Epithelial cell of esophagus (primary cell): Measurements from ENCODE around the gene ARHGAP29.

Experiments used
- DNase-seq: peaks from one replicate; pipeline ENCODE4 v3.0.0; 2010; ENCODE audit warnings: low read depth
- H3K4me3 ChIP-seq: 2 replicates; pipeline ENCODE4 v1.5.1; 2011; ENCODE audit warnings: mild to moderate bottlenecking, low read length, control low read depth
- CTCF ChIP-seq: IDR thresholded peaks from 2 replicates; pipeline ENCODE4 v1.5.1; 2011; ENCODE audit warnings: low read depth, mild to moderate bottlenecking, low read length, control low read depth, inconsistent platforms; ENCODE audit not compliant: insufficient read depth; ENCODE audit errors: missing control alignments

Gene ARHGAP29

GRCh38 chr1:94143809-94144176 lies 93.6 kb downstream of the ARHGAP29 start:
- TF ChIP-seq CTCF, result no peak
- no peak overlapping the region for H3K4me3 ChIP-seq
- no peak for DNase-seq

- DNase-seq, result no peak
- TF ChIP-seq CTCF, result no peak
Observed at GRCh38 chr1:94143173-94143808, 94.1 kb downstream of the ARHGAP29 start.

GRCh38 chr1:94142583-94142982 lies 94.8 kb downstream of the ARHGAP29 start:
- no peak for TF ChIP-seq CTCF
- DNase-seq, result no peak
- H3K4me3 ChIP-seq, result no peak overlapping the region

More at GRCh38 chr1:94143173-94143808, 94.1 kb downstream of the ARHGAP29 start:
- H3K4me3 ChIP-seq, result no peak overlapping the region

- H3K4me3 ChIP-seq, result no peak overlapping the region
- no peak for TF ChIP-seq CTCF
- DNase-seq, result peak; percentile 63
Observed at GRCh38 chr1:94142022-94142421, 95.4 kb downstream of the ARHGAP29 start.

GRCh38 chr1:94132111-94132510 lies 105.3 kb downstream of the ARHGAP29 start:
- no peak for DNase-seq
- TF ChIP-seq CTCF, result no peak
- no peak overlapping the region for H3K4me3 ChIP-seq

GRCh38 chr1:94130851-94131595 lies 106.4 kb downstream of the ARHGAP29 start:
- TF ChIP-seq CTCF, result no peak
- H3K4me3 ChIP-seq, result no peak overlapping the region
- DNase-seq, result peak; percentile 42
